DMS79 treated with DMSO at 0.1 percent for 48 hours (cell line): ENCODE results near the gene TTC12.
A peak's percentile ranks its signal among the peaks of the same experiment; 100 is the strongest.
"Not testable (repeated sequence)": the region's sequence is repeated elsewhere in the genome, so short reads cannot be mapped to it uniquely, and the experiment has no call there.

ENCODE experiments used
- DNase-seq: peaks from one replicate; lab custom pipeline; 2025; lab: John Stamatoyannopoulos, UW

Gene TTC12

GRCh38 chr11:113286509-113287497 lies 27.6 kb upstream of the TTC12 start:
- DNase-seq, result peak; percentile 21

GRCh38 chr11:113287801-113288200 lies 26.6 kb upstream of the TTC12 start:
- no peak for DNase-seq

- DNase-seq, result no peak
These were observed 26.0 kb upstream of the TTC12 start for GRCh38 chr11:113288286-113288863.

- DNase-seq, result peak; percentile 48
These were observed 24.8 kb upstream of the TTC12 start for GRCh38 chr11:113289431-113290187.

GRCh38 chr11:113293936-113294335 lies 20.4 kb upstream of the TTC12 start:
- no peak for DNase-seq

GRCh38 chr11:113295993-113296392 lies 18.4 kb upstream of the TTC12 start:
- no peak for DNase-seq

GRCh38 chr11:113296447-113297205 lies 17.8 kb upstream of the TTC12 start:
- no peak for DNase-seq

- not testable (repeated sequence) for DNase-seq
These were observed 15.9 kb upstream of the TTC12 start for GRCh38 chr11:113298496-113298895.

GRCh38 chr11:113304916-113305315 lies 9.5 kb upstream of the TTC12 start:
- no peak for DNase-seq

- DNase-seq, result peak; percentile 55
These were observed 8.7 kb upstream of the TTC12 start for GRCh38 chr11:113305440-113306336.

- no peak for DNase-seq
These were observed 5.8 kb upstream of the TTC12 start for GRCh38 chr11:113308601-113309000.

GRCh38 chr11:113311536-113311935 lies 2.8 kb upstream of the TTC12 start:
- DNase-seq, result no peak

- DNase-seq, result no peak
These were observed 782 bp upstream of the TTC12 start for GRCh38 chr11:113313601-113314000.

GRCh38 chr11:113314065-113314388 lies 356 bp upstream of the TTC12 start:
- no peak for DNase-seq

GRCh38 chr11:113315811-113316210 lies 1.4 kb downstream of the TTC12 start:
- DNase-seq, result no peak

GRCh38 chr11:113316256-113316655 lies 1.9 kb downstream of the TTC12 start:
- DNase-seq, result no peak

- peak; percentile 85 for DNase-seq
These were observed 3.0 kb downstream of the TTC12 start for GRCh38 chr11:113317339-113317738.

- no peak for DNase-seq
These were observed 4.7 kb downstream of the TTC12 start for GRCh38 chr11:113319085-113319484.

GRCh38 chr11:113322158-113322557 lies 7.8 kb downstream of the TTC12 start:
- no peak for DNase-seq

GRCh38 chr11:113324250-113324649 lies 9.9 kb downstream of the TTC12 start:
- DNase-seq, result no peak

GRCh38 chr11:113329725-113330124 lies 15.3 kb downstream of the TTC12 start:
- no peak for DNase-seq
